Astrocyte (in vitro differentiated cells and primary cell): ENCODE data around the gene ITGA2.

Experiments used
- EZH2 ChIP-seq: IDR thresholded peaks from 2 replicates; pipeline ENCODE4 v1.6.1; 2012; ENCODE audit warnings: mild to moderate bottlenecking, low read length, inconsistent platforms; ENCODE audit not compliant: insufficient read depth
- TF ChIP-seq, protein P1 (sequence below): IDR thresholded peaks from 2 replicates; pipeline ENCODE4 v1.5.1; 2011; ENCODE audit warnings: low read depth, mild to moderate bottlenecking, inconsistent platforms, low read length, moderate library complexity; ENCODE audit not compliant: insufficient read depth

DNA sequence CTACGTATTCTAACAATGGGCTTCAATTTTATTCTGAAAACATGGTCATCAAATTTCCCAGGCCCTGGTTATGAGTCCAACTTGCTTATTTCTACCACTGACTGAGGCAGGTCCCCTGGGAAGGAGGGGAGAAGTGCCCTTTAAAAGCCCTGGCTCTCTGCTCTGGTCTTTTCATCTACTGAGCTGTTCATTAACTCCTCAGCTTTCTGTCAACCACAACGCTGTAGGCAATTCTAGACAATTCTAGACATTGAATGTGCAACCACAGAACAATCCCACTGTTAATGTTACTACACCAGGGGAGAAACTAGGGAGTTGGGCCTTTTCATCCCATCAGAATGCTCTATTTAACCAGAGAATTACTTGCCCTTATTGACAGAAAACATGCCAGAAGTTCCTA, 110.4 kb downstream of the ITGA2 start:
- TF ChIP-seq, protein P1, sequence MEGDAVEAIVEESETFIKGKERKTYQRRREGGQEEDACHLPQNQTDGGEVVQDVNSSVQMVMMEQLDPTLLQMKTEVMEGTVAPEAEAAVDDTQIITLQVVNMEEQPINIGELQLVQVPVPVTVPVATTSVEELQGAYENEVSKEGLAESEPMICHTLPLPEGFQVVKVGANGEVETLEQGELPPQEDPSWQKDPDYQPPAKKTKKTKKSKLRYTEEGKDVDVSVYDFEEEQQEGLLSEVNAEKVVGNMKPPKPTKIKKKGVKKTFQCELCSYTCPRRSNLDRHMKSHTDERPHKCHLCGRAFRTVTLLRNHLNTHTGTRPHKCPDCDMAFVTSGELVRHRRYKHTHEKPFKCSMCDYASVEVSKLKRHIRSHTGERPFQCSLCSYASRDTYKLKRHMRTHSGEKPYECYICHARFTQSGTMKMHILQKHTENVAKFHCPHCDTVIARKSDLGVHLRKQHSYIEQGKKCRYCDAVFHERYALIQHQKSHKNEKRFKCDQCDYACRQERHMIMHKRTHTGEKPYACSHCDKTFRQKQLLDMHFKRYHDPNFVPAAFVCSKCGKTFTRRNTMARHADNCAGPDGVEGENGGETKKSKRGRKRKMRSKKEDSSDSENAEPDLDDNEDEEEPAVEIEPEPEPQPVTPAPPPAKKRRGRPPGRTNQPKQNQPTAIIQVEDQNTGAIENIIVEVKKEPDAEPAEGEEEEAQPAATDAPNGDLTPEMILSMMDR, result no peak
- TF ChIP-seq EZH2, result no peak
